ENCODE measurements around the gene TMIGD1.

Gene TMIGD1

DNA sequence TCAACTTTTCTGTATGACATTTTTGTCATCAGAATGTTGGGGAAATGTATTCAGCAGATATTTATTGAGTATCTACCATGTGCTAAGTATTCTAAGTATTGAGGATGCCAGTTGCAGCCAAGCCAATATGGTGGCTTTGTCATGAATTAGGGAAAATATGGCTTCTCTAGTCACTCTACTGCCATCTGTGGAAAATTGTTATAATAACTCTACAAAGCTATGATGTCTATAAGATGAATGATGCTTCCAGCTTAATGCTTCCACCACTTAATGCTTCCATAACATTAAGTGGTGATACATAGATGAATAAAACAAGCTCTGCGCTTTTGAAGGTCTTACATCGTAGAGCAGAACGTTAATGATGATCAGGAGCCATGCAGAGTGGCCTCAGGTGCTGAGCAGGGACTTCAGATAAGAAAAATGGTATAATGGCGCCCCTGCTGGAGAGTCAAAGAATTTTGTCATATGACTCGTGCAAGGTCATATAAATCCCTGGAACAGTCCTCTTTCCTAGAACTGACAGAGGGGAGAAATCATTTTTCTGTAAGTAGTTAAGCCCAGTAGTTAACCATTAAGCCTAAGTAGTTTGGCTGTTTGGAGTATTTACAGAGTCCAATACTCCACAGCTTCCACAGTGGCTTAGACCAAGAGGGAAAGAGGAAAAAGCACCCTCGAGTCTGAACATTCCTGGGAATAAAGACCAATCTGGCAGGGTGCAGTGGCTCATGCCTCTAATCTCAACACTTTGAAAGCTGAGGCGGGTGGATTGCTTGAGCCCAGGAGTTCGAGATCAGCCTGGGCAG, 2.7 kb upstream of the TMIGD1 start:
- Mint-ChIP-seq H3K27me3 (no peaks in the 10 kb centered on the region), H3K9me3 (peaks cover 0 to 2% of the 10 kb centered on the region in 2 donors), H3K4me3 (peak overlapping the region in 1 of 2 donors; percentile 38), H3K36me3 (ENCODE audit: insufficient read depth) (peaks cover 4% of the 10 kb centered on the region), H3K4me1 (ENCODE audit: low read depth in 2 of 2) (peaks cover 28 to 31% of the 10 kb centered on the region in 2 donors), H3K27ac (no peak overlapping the region)
- ATAC-seq (replicated peaks) (peak; percentile 43), DNase-seq (peak; percentile 58 to 67 (median 62))

DNA sequence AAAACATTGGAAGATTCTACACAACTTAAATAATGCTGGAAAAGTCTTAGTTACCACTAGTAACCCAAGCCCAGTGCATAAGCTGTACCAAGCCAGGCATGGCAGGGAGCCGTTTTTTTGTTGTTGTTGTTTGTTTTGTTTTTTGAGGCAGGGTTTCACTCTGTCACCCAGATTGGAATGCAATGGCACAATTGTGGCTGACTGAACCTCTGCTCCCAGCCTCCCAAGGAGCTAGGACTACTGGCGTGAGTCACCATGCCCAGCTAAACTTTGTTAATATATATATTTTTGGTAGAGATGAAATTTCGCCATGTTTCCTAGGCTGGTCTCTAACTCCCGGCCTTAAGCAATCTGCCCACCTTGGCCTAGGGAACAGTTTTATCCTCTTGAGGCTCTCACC, 564 bp upstream of the TMIGD1 start:
- ATAC-seq (replicated peaks): no peak
- H3K4me3 Mint-ChIP-seq: no peak overlapping the region
- H3K36me3 Mint-ChIP-seq (ENCODE audit: insufficient read depth): peaks cover 10% of the 10 kb centered on the region
- no peak overlapping the region for H3K27ac Mint-ChIP-seq
- peaks cover 35% of the 10 kb centered on the region in 2 donors for H3K4me1 Mint-ChIP-seq (ENCODE audit: low read depth in 2 of 2)
- peaks cover 0 to 2% of the 10 kb centered on the region in 2 donors for H3K9me3 Mint-ChIP-seq
- no peak for DNase-seq
- H3K27me3 Mint-ChIP-seq: no peaks in the 10 kb centered on the region

DNA sequence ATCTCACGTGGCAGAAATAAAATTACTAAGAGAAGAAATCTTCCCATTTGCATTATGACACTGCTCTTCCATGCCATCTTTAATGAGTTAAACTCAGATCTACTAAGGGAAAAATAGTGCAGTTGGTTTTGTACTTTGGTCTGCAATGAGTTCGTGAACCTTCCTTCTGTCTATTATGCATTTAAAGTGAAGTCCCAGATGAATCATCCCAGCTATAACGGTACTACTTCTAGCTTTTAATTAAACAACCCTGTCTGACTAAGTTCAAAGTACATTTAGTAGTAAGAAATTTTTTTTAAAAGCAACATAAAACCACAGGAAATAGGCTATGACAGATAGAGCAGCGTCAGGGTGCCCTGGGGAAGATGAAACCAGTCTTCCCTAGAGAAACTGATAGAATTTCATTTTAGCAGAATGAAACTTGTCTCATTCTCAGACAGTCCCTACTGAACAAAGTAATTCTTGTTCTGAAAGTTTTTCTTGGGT, 1.8 kb downstream of the TMIGD1 start:
- H3K27me3 Mint-ChIP-seq: no peaks in the 10 kb centered on the region
- H3K36me3 Mint-ChIP-seq (ENCODE audit: insufficient read depth): peaks cover 10% of the 10 kb centered on the region
- H3K4me1 Mint-ChIP-seq (ENCODE audit: low read depth in 2 of 2): peaks cover 35% of the 10 kb centered on the region in 2 donors
- H3K4me3 Mint-ChIP-seq: peak overlapping the region; percentile 74 to 80
- DNase-seq (peak; percentile 20 to 30 (median 23)), ATAC-seq (replicated peaks) (peak; percentile 93)
- peak overlapping the region; percentile 44 to 98 for H3K27ac Mint-ChIP-seq
- H3K9me3 Mint-ChIP-seq: peaks cover 0 to 2% of the 10 kb centered on the region in 2 donors

DNA sequence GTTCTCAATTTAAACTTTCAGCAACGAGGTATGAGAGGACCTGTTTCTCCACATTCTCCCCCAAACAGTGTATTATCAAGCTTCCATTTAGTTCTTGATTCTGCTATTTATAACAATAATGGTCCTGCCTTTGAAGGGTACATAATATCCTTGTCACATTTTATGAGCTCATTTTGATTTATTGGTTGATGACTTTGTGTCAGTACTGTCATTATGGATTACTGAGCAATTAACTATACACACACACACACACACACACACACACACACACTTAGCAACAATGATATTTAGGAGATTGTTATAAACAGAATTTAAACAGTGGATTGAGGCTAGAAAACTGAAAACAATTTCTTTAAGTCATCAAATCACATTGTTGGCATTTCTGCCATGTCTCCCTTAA, 7.0 kb downstream of the TMIGD1 start:
- no peaks in the 10 kb centered on the region for H3K27me3 Mint-ChIP-seq
- no peak overlapping the region for H3K4me3 Mint-ChIP-seq
- DNase-seq (no peak), ATAC-seq (replicated peaks) (no peak)
- H3K9me3 Mint-ChIP-seq: no peaks in the 10 kb centered on the region
- H3K27ac Mint-ChIP-seq: peak overlapping the region in 1 of 2 donors; percentile 22
- H3K36me3 Mint-ChIP-seq (ENCODE audit: insufficient read depth): peaks cover 6% of the 10 kb centered on the region
- peaks cover 30 to 37% of the 10 kb centered on the region in 2 donors for H3K4me1 Mint-ChIP-seq (ENCODE audit: low read depth in 2 of 2)

DNA sequence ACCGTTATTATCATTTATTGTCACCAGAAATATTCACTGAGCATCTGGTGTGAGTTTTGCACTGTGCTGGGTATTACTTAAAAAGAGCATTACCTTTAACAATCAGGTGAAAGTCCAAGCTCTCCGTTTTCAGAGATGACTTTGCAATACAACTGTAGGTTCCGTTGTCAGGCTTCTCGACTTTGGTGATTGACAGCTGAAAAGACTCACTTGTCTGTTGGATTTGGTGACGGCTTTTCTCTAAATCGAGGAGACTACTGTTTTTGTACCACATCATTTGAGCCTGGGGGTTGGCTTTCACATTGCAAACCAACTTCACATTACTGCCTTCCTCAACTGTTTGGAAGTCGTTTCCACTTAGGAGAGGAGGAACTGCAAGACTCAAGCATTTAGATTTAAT, 9.1 kb downstream of the TMIGD1 start:
- Mint-ChIP-seq H3K9me3 (no peaks in the 10 kb centered on the region), H3K27me3 (no peaks in the 10 kb centered on the region), H3K4me3 (no peak overlapping the region), H3K4me1 (ENCODE audit: low read depth in 2 of 2) (peaks cover 16 to 20% of the 10 kb centered on the region in 2 donors), H3K36me3 (ENCODE audit: insufficient read depth) (no peaks in the 10 kb centered on the region), H3K27ac (peak overlapping the region in 1 of 2 donors; percentile 85)
- no peak for ATAC-seq (replicated peaks)
- DNase-seq: no peak

DNA sequence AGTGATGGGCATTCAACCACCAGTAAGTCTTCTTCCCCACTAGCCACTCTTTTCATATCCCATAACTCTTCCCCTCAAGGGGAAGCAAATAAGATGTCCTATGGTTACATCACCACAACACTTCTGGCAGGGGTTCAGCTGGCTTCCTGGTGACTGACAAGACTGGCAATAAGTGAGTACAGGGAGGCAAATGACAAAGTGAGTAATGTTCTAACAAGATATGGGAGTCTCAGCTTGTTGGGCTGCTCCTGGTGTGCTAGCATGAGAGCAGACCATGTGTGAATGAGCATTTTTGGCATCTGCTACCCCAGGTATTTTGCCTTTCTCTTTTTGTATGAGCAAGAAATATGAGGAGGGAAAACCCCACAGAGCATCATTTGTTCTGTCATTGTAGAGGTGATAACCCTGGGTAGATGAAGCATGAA, 9.9 kb downstream of the TMIGD1 start:
- peak overlapping the region; percentile 85 to 89 for H3K27ac Mint-ChIP-seq
- peak overlapping the region; percentile 44 to 65 for H3K4me3 Mint-ChIP-seq
- H3K4me1 Mint-ChIP-seq (ENCODE audit: low read depth in 2 of 2): peaks cover 16 to 20% of the 10 kb centered on the region in 2 donors
- DNase-seq (peak in 1 of 3 experiments; percentile 10), ATAC-seq (replicated peaks) (peak; percentile 64)
- H3K27me3 Mint-ChIP-seq: no peaks in the 10 kb centered on the region
- no peaks in the 10 kb centered on the region for H3K9me3 Mint-ChIP-seq
- H3K36me3 Mint-ChIP-seq (ENCODE audit: insufficient read depth): no peaks in the 10 kb centered on the region

DNA sequence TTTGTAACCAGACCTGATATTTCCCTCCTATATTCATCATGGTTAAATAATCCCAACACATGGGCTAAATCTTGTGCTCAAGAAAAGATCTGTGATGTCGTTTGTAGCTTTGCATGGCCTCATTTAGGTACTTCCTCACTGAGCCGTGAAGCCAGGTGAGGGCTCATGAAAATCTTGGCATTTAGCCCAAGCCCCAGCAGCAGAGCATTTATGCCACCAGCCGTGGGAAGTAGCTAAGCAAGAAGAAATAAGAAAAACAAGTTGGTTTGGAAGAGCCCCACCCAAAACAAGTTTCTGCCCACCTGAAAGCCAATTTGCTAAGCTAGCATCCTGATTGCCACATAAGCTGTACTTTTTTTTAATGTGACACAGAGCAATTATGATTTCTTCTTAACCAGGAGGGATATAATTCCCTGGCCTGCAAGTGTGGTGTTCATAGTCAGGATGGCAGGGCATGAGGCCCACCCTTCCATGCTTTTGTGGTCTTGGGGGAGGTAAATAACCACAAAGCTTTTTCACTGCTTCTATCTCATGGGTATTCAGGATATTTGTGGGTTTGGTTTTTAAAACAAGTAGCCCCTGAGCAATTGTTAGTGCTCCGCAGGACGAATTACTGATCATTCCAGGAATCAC, 10.5 kb downstream of the TMIGD1 start:
- peak overlapping the region; percentile 44 to 65 for H3K4me3 Mint-ChIP-seq
- H3K27ac Mint-ChIP-seq: peak overlapping the region; percentile 85 to 89
- no peaks in the 10 kb centered on the region for H3K27me3 Mint-ChIP-seq
- H3K9me3 Mint-ChIP-seq: no peaks in the 10 kb centered on the region
- peak; percentile 30 to 49 (median 48) for DNase-seq
- H3K36me3 Mint-ChIP-seq (ENCODE audit: insufficient read depth): no peaks in the 10 kb centered on the region
- peak; percentile 82 for ATAC-seq (replicated peaks)
- peaks cover 16 to 20% of the 10 kb centered on the region in 2 donors for H3K4me1 Mint-ChIP-seq (ENCODE audit: low read depth in 2 of 2)

DNA sequence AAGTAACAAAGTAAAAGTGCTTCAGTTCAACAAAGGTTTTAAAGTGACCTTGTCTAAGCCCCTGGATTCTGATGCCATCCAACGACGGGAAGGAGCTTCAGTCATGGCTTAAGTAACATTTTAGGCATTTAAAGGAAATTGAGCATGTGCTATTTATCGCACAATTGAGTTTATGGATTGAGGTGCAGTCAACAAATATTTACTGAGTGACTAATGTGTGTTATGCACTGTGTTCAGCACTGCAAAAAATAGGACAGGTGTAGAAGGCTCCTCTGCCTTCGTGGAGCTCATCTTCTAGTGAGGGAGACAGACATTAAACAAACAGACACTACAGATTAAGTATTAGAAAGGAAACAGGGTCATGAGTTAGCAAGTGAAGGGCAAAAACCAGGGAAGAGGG, 12.5 kb downstream of the TMIGD1 start:
- DNase-seq (no peak), ATAC-seq (replicated peaks) (no peak)
- peaks cover 16 to 20% of the 10 kb centered on the region in 2 donors for H3K4me1 Mint-ChIP-seq (ENCODE audit: low read depth in 2 of 2)
- H3K27me3 Mint-ChIP-seq: no peaks in the 10 kb centered on the region
- no peaks in the 10 kb centered on the region for H3K36me3 Mint-ChIP-seq (ENCODE audit: insufficient read depth)
- H3K4me3 Mint-ChIP-seq: no peak overlapping the region
- H3K27ac Mint-ChIP-seq: no peak overlapping the region
- H3K9me3 Mint-ChIP-seq: no peaks in the 10 kb centered on the region

DNA sequence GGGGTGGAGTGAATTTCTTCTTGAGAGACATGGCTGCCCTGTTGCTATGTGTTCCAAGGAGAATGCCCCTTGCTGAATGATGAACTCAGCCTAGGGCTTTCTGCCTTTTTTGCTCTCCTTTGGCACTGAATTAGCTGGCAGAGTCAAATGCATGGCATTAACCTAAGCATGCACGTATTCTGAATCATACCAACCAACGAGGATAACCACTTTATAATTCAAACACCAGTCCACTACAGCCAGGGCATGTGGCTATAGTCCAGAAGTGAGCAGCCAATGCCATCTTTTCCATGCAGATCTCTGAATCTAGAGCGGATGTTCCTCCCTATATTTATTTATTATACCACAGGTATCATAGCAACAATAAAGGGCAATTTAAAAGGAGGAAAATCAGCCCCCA, 15.7 kb downstream of the TMIGD1 start:
- H3K27me3 Mint-ChIP-seq: peaks cover 0 to 9% of the 10 kb centered on the region in 2 donors
- H3K36me3 Mint-ChIP-seq (ENCODE audit: insufficient read depth): no peaks in the 10 kb centered on the region
- H3K4me3 Mint-ChIP-seq: no peak overlapping the region
- peaks cover 3 to 5% of the 10 kb centered on the region in 2 donors for H3K4me1 Mint-ChIP-seq (ENCODE audit: low read depth in 2 of 2)
- DNase-seq (no peak), ATAC-seq (replicated peaks) (no peak)
- no peaks in the 10 kb centered on the region for H3K9me3 Mint-ChIP-seq
- no peak overlapping the region for H3K27ac Mint-ChIP-seq

DNA sequence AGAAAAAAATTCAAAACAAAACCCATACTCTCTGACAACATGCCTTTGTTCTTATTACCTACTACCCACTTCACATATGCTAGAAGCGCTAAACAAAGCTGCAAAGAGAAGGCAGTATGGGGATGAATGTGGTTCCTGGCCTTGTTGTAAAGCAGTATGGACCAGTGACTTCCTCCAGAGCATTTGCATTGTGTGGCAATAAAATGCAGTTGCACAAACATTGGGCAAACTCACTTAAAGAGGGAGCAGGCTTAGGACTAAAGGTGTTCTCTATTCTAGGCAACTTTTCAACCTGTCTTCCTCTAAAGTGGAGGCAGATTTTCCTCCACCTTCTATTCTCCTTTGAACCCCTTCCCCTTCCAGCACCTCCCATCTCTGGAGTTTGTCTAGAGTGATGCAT, 17.1 kb downstream of the TMIGD1 start:
- ATAC-seq (replicated peaks) (no peak), DNase-seq (no peak)
- Mint-ChIP-seq H3K4me1 (ENCODE audit: low read depth in 2 of 2) (no peaks in the 10 kb centered on the region), H3K36me3 (ENCODE audit: insufficient read depth) (no peaks in the 10 kb centered on the region), H3K27ac (no peak overlapping the region), H3K9me3 (no peaks in the 10 kb centered on the region), H3K4me3 (no peak overlapping the region), H3K27me3 (peaks cover 0 to 9% of the 10 kb centered on the region in 2 donors)

DNA sequence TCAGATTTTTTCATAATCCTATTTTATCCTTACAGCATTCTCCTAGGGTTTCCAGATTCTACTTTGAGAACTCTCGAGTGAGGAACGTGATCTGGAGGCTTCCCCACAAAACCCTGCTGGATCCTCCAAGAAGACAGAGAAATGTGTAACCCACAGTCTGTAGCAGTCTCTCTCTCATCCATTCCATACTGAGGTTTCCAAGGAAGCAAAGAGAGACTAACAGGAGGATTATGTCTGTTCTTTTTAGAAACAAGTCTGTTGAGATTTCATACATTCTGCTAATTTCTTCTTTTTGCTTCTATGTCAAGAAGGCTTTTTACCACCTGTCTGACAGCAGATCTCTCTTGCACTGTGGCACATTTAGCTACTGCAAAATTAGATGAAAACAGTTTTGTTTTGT, 18.8 kb downstream of the TMIGD1 start:
- Mint-ChIP-seq H3K36me3 (ENCODE audit: insufficient read depth) (no peaks in the 10 kb centered on the region), H3K27ac (peak overlapping the region in 1 of 2 donors; percentile 58), H3K4me3 (no peak overlapping the region), H3K9me3 (no peaks in the 10 kb centered on the region), H3K27me3 (peaks cover 0 to 9% of the 10 kb centered on the region in 2 donors), H3K4me1 (ENCODE audit: low read depth in 2 of 2) (no peaks in the 10 kb centered on the region)
- no peak for DNase-seq
- ATAC-seq (replicated peaks): no peak

DNA sequence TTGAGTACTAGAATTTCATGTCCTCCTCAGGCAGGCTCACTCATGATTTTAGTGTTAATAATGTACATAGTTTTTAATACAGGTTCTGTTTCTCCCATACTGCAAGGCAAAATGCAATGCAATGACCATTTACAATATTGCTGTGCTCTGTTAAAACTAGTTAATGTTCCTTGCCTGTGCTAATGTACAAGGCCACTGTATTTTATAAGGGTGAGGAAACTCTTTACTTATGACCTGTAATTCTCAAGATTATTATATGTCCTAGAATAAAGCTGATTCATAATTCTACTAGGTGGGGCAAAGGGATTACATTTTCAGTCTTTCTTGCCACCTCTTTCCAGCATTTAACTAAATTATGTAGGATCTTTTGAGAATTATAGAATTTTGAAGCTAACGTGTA, 19.4 kb downstream of the TMIGD1 start:
- DNase-seq: no peak

DNA sequence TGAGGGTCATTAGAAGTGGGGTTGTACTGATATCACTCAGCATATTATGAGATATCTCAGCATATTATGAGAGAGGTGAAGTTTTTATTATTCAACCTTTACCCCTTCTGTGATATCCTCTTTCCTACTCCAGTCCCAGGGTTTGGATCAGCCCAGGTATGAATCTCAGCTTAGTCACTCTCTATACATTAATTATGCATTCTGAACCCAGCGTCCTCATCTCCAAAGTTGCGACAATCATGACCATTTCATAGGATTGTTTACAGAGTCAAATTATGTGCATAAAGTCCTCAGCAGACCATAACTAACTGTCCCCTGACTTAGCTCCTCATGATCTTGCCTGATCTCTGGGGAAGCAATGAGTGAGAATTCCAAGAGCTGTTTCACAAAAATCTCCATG, 21.6 kb downstream of the TMIGD1 start:
- ATAC-seq (replicated peaks) (no peak), DNase-seq (no peak)
- Mint-ChIP-seq H3K27me3 (peaks cover 0 to 9% of the 10 kb centered on the region in 2 donors), H3K4me1 (ENCODE audit: low read depth in 2 of 2) (no peaks in the 10 kb centered on the region), H3K9me3 (no peaks in the 10 kb centered on the region), H3K36me3 (ENCODE audit: insufficient read depth) (no peaks in the 10 kb centered on the region), H3K4me3 (no peak overlapping the region), H3K27ac (no peak overlapping the region)

More for the DNA sequence above, 19.4 kb downstream of the TMIGD1 start:
- Mint-ChIP-seq H3K36me3 (ENCODE audit: insufficient read depth) (no peaks in the 10 kb centered on the region), H3K4me1 (ENCODE audit: low read depth in 2 of 2) (no peaks in the 10 kb centered on the region), H3K9me3 (no peaks in the 10 kb centered on the region), H3K27me3 (peaks cover 0 to 9% of the 10 kb centered on the region in 2 donors), H3K27ac (peak overlapping the region in 1 of 2 donors; percentile 58), H3K4me3 (no peak overlapping the region)
- ATAC-seq (replicated peaks): no peak

DNA sequence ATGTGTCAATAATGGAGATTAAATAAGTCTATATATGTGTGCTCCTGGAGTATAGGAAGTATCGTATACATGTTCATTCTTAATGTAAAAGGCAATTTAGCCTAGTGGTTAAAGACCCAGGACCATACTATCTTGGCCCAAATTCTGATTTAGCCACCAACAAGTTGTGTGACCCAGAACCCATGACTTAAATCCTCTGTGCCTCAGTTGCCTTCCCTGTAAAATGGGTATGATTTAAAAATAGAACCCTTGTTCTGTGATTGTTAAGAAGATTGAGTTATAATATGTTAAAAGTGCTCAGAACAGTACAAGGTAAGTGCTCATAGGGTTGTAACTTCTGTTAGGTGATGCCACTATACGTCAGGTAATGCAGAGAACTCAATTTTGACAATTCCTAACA, 23.3 kb downstream of the TMIGD1 start:
- DNase-seq (no peak), ATAC-seq (replicated peaks) (no peak)
- H3K36me3 Mint-ChIP-seq (ENCODE audit: insufficient read depth): no peaks in the 10 kb centered on the region
- no peak overlapping the region for H3K4me3 Mint-ChIP-seq
- H3K27ac Mint-ChIP-seq: no peak overlapping the region
- H3K4me1 Mint-ChIP-seq (ENCODE audit: low read depth in 2 of 2): no peaks in the 10 kb centered on the region
- no peaks in the 10 kb centered on the region for H3K9me3 Mint-ChIP-seq
- H3K27me3 Mint-ChIP-seq: peaks cover 0 to 9% of the 10 kb centered on the region in 2 donors

All from effector memory CD8-positive, alpha-beta T cell (primary cell).